ENCODE results near the gene KRI1.

KRI1 gene

GRCh38 chr19:10565567-10566407 lies at the start of gene KRI1:
TSS of gene KRI1 (minus strand) at chr19:10566010. CDS start at chr19:10565999, 11 bp downstream.
- DNase-seq, result peak; percentile 98

DNA sequence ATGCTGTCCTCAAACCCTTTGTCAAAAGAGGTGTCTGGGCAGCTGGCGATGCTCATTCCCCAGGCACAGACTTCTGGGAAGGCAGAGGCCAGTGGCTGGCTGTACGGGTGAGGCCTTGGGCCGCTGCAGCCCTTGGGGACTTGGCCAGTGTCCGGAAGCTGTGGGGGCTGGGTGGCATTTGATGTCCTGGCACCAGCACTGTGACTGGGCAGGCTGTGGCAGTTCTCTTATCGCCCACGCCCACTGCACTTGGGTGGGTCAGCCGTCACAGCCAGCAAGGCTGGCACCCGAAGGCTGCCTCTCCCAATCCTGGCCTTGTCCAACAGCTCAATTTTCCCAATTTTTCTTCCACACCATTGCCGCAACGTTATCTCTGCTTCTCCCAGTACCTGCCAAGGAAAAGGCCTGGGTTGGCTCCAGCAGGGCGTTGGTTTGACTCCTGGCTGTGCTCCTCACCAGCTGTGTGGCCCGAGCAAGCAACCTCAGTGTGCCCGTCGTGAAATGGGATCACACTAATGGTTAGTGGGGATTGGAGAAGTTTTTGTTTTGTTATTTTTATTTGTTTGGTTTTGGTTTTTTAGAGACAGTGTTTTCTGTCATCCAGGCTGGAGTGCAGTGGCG lies 46.8 kb upstream of the KRI1 start:
- DNase-seq, result no peak

DNA sequence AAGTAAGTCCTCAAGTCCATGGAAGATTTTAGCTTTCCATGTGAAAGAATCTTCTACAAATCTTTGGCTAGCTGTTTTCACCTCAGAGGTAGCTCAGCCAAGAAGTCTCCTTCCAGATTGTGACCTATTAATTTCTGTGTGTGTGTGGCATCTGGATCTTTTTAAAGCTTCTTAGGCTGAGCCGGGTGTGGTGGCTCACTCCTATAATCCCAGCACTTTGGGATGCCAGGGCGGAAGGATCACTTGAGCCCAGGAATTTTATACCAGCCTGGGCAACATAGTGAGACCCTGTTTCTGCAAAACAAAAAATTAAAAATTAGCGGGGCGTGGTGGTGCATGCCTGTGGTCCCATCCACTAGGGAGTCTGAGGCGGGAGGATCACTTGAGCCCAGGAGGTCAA lies 46.1 kb upstream of the KRI1 start:
- DNase-seq, result no peak

DNA sequence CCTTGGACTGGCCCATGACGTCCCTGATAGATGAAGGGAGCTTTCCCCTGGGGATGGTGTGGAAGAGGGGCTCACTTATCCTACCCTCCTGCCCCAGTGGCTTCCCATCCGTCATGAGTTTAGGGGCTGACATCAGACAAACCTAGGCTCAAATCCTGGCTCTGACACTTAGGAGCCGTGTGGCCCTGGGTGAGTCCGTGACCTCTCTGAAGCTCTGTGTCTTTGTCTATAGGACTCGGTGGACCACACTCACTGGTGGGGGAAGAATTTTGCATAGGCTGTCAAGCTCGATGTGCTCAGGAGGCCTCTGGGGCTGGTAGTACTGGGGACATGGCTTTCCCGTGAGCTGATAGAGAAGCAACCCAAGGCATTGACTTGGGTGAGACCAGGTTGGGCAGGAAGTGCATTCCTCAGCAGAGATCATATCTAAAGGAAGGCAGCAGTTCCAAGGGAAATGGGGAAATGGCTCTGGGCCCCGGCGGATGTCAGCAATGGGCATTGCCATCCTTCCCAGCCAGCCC lies 38.7 kb upstream of the KRI1 start:
- no peak for DNase-seq

GRCh38 chr19:10603873-10604459 lies 38.2 kb upstream of the KRI1 start:
- peak; percentile 36 for DNase-seq

DNA sequence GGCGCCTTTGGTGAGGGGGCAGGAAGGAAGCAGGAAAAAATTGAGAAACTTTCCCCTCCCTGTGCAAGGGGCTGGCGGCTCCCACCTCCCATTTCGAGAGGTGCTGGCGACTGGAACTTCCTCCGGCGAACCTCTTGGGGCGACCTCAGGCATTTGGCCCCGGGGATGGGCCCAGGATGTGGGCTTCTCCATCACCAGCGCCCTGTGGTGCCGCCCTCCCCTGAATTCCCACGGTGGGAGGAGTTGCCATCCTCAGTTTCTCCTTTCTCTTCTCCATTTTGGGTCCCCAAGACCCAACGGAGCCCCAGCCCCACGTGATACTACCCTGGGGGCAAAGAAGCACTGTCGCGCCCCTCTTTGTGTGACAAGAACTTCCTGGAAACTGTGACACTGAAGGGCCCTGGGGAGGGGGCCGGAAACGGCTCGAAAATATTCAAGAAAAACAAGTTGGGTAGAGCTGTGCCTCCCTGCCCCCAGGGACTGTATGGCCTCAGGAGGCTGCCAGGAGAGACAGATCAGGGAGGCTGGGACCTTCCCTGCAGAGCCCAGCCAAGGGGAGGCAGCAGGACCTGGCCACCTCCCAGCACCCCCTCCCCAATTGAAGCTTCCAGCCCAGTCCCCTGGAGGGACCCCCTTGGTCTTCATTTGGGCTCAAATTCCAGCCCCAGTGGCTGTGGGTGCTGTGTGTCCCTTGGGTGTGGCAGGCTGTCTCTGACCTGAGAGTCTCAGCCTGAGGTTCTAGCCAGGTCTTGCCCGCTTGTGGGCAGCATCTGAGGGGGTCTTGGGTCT lies 37.5 kb upstream of the KRI1 start:
- peak; percentile 80 for DNase-seq

- DNase-seq, result peak; percentile 89
Observed at GRCh38 chr19:10602330-10603083, 36.7 kb upstream of the KRI1 start.

- no peak for DNase-seq
Observed at GRCh38 chr19:10601999-10602329, 36.2 kb upstream of the KRI1 start.

- no peak for DNase-seq
Observed at GRCh38 chr19:10600149-10600548, 34.3 kb upstream of the KRI1 start.

DNA sequence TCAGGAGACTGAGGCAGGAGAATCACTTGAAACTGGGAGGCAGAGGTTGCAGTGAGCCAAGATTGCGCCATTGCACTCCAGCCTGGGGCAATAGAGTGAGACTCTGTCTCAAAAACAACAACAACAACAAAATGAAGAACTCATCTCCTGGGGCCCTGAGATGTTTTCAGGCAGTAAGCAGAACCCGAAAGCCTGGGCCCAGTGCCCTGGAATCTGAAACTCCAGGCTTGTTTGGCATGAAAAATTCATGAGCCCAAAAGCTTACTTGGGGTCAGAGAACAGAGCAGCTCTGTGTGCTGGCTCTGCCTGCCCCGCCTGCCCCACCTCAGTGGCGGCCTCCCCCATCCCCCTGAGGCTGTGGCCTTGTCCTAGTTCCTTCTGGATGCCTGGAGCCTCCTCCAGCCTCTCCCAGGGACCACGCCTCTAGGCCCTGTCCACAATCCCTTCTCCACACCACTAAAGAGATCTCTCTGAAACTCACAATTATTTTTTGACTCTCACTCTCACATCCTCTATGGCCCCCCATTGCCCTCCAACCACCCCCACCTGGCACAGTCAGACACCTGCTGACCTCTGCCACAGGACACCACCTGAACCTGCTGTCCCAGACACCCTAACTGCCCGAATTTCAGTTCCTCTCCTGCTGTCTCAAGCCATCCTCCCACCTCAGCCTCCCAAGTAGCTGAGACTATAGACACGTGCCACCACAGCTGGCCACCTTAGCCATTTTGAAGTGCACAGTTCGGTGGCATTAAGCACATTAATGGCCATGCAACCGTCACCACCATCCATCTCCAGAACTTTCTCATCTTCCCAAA lies 28.2 kb upstream of the KRI1 start:
- no peak for DNase-seq

DNA sequence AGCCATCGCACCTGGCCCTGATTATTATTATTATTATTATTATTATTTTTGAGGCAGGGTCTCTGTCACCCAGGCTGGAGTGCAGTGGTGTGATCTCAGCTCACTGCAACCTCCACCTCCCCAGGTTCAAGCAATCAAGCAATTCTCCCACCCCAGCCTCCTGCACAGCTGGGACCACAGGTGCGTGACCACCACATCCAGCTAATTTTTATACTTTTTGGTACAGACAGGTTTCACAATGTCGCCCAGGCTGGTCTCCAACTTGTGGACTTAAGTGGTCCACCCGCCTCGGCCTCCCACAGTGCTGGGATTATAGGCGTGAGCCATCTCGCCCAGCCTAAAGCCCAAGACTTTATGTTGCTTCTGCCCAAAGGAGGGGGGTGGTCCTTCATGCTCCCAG lies 27.3 kb upstream of the KRI1 start:
- no peak for DNase-seq

DNA sequence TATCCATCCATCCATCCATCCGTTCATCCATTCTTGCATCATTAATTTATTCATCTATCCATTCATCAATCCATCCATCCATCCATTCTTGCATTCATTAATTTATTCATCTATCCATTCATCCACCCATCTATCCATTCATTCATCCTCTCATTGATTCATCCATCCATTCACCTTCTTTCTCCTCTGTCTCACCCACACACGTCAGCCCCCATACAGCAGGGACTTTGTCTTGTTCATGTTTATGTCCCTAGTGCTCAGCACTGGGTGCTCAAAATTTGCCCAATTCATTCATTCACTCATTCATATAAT lies 22.0 kb upstream of the KRI1 start:
- no peak for DNase-seq

GRCh38 chr19:10587022-10587838 lies 21.4 kb upstream of the KRI1 start, which contains the start of gene AP1M2:
TSS of gene AP1M2 (minus strand) at chr19:10587312. CDS start at chr19:10587231, 81 bp downstream.
- no peak for DNase-seq

DNA sequence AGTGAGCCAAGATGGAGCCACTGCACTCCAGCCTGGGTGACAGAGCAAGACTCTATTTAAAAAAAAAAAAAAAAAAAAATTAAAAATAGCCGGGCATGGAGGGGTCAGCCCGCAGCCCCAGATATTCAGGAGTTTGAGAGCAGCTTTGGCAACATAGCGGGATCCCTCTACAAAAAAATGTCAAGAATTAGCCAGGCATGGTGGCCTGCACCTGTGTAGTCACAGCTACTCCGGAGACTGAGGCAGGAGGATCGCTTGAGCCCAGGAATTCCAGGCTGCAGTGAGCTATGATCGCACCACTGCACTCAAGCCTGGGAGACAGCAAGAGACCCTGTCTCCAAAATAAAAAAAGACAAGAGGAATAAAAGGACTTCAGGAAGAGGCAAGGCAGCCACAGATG lies 20.6 kb upstream of the KRI1 start:
- DNase-seq, result no peak

- no peak for DNase-seq
Observed at GRCh38 chr19:10583036-10583776, 17.4 kb upstream of the KRI1 start.

GRCh38 chr19:10582091-10582490 lies 16.3 kb upstream of the KRI1 start:
- no peak for DNase-seq

DNA sequence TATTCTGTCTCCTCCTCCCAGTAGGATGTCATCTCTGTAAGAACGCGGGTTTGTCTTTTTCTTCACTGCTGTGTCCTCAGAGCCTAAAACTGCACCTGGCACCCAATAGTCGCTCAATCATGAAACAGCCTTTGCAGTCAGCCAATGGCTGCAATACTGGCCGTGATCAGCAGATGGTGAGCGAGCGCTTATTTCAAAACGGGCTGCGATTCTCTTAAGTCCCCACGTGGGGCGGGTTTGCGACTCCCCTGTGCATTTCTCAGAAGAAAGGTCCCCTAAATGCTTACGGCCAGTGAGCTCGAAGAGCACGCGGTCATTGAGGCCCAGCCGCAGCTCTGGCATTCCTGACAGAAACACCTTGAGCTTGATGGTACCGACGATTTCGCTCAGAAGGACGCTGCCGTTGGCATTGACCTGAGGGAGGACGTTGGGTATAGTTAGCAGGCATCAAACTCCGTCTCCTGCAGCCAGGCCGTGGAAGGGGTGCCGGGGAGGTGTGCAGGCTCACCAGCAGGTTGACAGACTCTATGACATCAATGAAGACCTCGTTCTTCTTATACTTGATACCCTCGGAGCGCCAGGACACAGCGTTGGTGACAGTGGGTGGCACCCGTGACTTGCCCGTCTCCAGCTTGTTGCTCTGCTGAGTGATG lies 15.3 kb upstream of the KRI1 start:
- DNase-seq, result peak; percentile 92

DNA sequence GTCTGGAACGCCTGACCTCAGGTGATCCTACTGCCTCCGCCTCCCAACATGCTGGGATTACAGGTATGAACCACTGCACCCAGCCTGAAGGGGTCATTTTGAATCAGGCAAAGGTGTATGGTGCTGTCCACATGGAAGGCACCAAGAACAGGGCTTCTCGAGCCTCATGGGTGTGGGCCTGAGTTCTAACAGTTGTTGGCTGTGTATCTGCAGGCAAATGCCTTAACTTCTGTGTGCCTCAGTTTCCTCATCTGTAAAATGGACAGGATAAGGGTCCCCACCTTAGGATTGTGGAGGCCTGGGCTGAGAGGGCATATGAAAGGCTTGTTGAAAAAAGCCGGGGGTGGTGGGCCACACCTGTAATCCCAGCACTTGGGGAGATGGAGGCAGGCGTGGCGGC lies 12.1 kb upstream of the KRI1 start:
- no peak for DNase-seq

- DNase-seq, result no peak
Observed at GRCh38 chr19:10575011-10575716, 9.4 kb upstream of the KRI1 start.

Measured in activated CD4-positive, alpha-beta T cell treated with anti-CD3 and anti-CD28 coated beads, Interleukin-2, amount 50 U/mL, for 1 hour (primary cell).